Hair follicle dermal papilla cell (primary cell): Measurements from ENCODE around the gene BCKDHB. TPM values are rescaled to one million over a fixed set of nuclear protein-coding genes. Genes with fewer than 3 reads are reported as not detected.

Experiments
- total RNA-seq: library from RNA; depleted of rRNA; stranded (reverse); fragments of >200 nt; gene quantifications from 2 replicates; pipeline ENCODE4 v1.2.3, GENCODE V29; 2012

BCKDHB gene
- 22.2 and 28.2 TPM in 2 replicates for total RNA-seq

GRCh38 chr6:80106418-80107235, at the start of gene BCKDHB:
BCKDHB (plus strand) TSS chr6:80106671; CDS start chr6:80106694, 23 bp downstream.

Other genes with a start within 250 kb of the BCKDHB start
- 5.7 and 7.6 TPM in 2 replicates for gene ELOVL4, start 159.1 kb upstream of the BCKDHB start, total RNA-seq
- gene TTK, start 102.0 kb upstream of the BCKDHB start, total RNA-seq: 1.8 and 2.3 TPM in 2 replicates